CD4-positive, CD25-positive, alpha-beta regulatory T cell (primary cell): ENCODE measurements around the gene RBP3. TPM values are rescaled to one million over a fixed set of nuclear protein-coding genes. Genes with fewer than 3 reads are reported as not detected.

ENCODE experiments used
- ATAC-seq, 2 donors: fragments of 150-1000 bp; cut with Tn5 transposase; one replicate each; pipeline ENCODE4 v1.10.0; 2021; ENCODE audit warnings: low read depth in 2 of 2, moderate number of reproducible peaks in 2 of 2, moderate library complexity in 1 of 2
- DNase-seq, 3 donors: peaks; one replicate each; pipeline versions ENCODE4 v3.0.0 to v3.0.0-alpha.2; 2012 to 2022; ENCODE audit warnings: mixed read lengths in 1 of 3
- H3K27ac ChIP-seq: one replicate; pipeline ENCODE4 v1.7.0; 2013; ENCODE audit warnings: mild to moderate bottlenecking, low read length; ENCODE audit not compliant: insufficient read depth, poor library complexity, severe bottlenecking
- H3K27me3 ChIP-seq: one replicate; pipeline ENCODE4 v1.7.0; 2013; ENCODE audit warnings: low read length; ENCODE audit not compliant: control insufficient read depth, insufficient read depth
- H3K36me3 ChIP-seq: one replicate; pipeline ENCODE4 v1.7.0; 2013; ENCODE audit warnings: mild to moderate bottlenecking, low read length, moderate library complexity; ENCODE audit not compliant: control insufficient read depth, insufficient read depth
- H3K4me1 ChIP-seq: 2 replicates; pipeline ENCODE4 v1.7.0; 2013; ENCODE audit warnings: mild to moderate bottlenecking, low read length; ENCODE audit not compliant: insufficient read depth, control insufficient read depth, poor library complexity, severe bottlenecking
- H3K4me3 ChIP-seq: one replicate; pipeline ENCODE4 v1.7.0; 2013; ENCODE audit warnings: low read depth, mild to moderate bottlenecking, low read length, moderate library complexity
- H3K9me3 ChIP-seq, 2 experiments: 1 replicate in 1 of 2; 2 replicates in 1 of 2; pipeline ENCODE4 v1.7.0; 2013; ENCODE audit warnings: low read length in 2 of 2, mild to moderate bottlenecking in 1 of 2, moderate library complexity in 1 of 2; ENCODE audit not compliant: control insufficient read depth in 2 of 2
- H3K27ac Mint-ChIP-seq, 3 donors: one replicate each; pipeline ENCODE4 v1.8.0; 2020 to 2022; ENCODE audit warnings: mild to moderate bottlenecking in 3 of 3, mixed read lengths in 3 of 3, moderate library complexity in 2 of 3
- H3K27me3 Mint-ChIP-seq: one replicate; pipeline ENCODE4 v1.8.0; 2022; ENCODE audit warnings: mild to moderate bottlenecking, mixed read lengths
- H3K36me3 Mint-ChIP-seq: one replicate; pipeline ENCODE4 v1.8.0; 2020; ENCODE audit warnings: mixed read lengths
- H3K4me1 Mint-ChIP-seq, 4 donors: one replicate each; pipeline ENCODE4 v1.8.0; 2020 to 2022; ENCODE audit warnings: mixed read lengths in 4 of 4, mild to moderate bottlenecking in 1 of 4
- H3K4me3 Mint-ChIP-seq, 4 donors: one replicate each; pipeline ENCODE4 v1.8.0; 2020 to 2022; ENCODE audit warnings: mild to moderate bottlenecking in 4 of 4, mixed read lengths in 4 of 4, moderate library complexity in 3 of 4
- H3K9me3 Mint-ChIP-seq, 7 donors: one replicate each; pipeline ENCODE4 v1.8.0; 2020 to 2022; ENCODE audit warnings: mixed read lengths in 7 of 7, mild to moderate bottlenecking in 3 of 7, moderate library complexity in 2 of 7
- polyA plus RNA-seq, 4 donors: library from polyadenylated mRNA; unstranded; fragments of 300-500 nt; fragmentation: Illumina TruSeq; gene quantifications; one replicate each; pipeline ENCODE4 v1.2.3, GENCODE V29; 2021
- total RNA-seq: library from RNA; stranded (reverse); gene quantifications from one replicate; pipeline ENCODE4 v1.2.3, GENCODE V29; 2022

The RBP3 gene
- total and polyA plus RNA-seq, 5 donors from 2014 or later = not detected

DNA sequence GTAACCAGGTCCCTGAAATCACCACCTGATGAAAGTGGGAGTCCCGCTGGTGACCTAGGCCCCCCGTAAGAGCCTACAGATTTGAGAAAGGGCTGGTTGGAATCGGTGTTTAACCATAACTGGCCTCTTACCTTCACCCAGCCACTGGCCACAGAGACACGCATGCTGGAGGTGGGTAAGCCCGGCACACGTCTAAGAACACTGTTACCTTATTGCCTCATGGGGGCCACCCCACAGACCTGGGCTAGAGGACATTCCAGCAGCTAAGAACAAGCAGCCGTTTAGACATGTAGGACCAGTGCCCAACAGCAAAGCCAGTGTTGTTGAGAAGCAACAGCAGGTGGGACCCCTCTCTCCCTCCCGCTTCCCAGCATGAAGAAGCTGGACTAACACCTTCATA is 28.4 kb upstream of the RBP3 start:
- no peak overlapping the region for H3K4me3 ChIP-seq
- no peaks in the 10 kb centered on the region for H3K27me3 ChIP-seq
- peaks cover 9% of the 10 kb centered on the region for H3K27me3 Mint-ChIP-seq
- DNase-seq (no peak), ATAC-seq (no peak)
- H3K27ac ChIP-seq = no peak overlapping the region
- no peaks in the 10 kb centered on the region for H3K36me3 ChIP-seq
- no peaks in the 10 kb centered on the region for H3K9me3 ChIP-seq
- H3K4me1 Mint-ChIP-seq = no peaks in the 10 kb centered on the region
- no peaks in the 10 kb centered on the region for H3K36me3 Mint-ChIP-seq
- H3K4me3 Mint-ChIP-seq = no peak overlapping the region
- H3K4me1 ChIP-seq = no peaks in the 10 kb centered on the region
- H3K27ac Mint-ChIP-seq = no peak overlapping the region
- no peaks in the 10 kb centered on the region for H3K9me3 Mint-ChIP-seq

- Mint-ChIP-seq H3K27ac (no peak overlapping the region), H3K36me3 (no peaks in the 10 kb centered on the region), H3K4me3 (no peak overlapping the region), H3K9me3 (no peaks in the 10 kb centered on the region), H3K27me3 (peaks cover 7% of the 10 kb centered on the region), H3K4me1 (no peaks in the 10 kb centered on the region)
- no peak overlapping the region for H3K4me3 ChIP-seq
- H3K27ac ChIP-seq = no peak overlapping the region
- DNase-seq (no peak), ATAC-seq (no peak)
- no peaks in the 10 kb centered on the region for H3K27me3 ChIP-seq
- no peaks in the 10 kb centered on the region for H3K4me1 ChIP-seq
- H3K9me3 ChIP-seq = no peaks in the 10 kb centered on the region
- no peaks in the 10 kb centered on the region for H3K36me3 ChIP-seq
These were observed 27.4 kb upstream of the RBP3 start for GRCh38 chr10:47320812-47321211.

GRCh38 chr10:47321521-47322195 is 26.5 kb upstream of the RBP3 start:
- Histone ChIP-seq H3K9me3 (no peaks in the 10 kb centered on the region), H3K4me3 (no peak overlapping the region), H3K36me3 (no peaks in the 10 kb centered on the region), H3K27me3 (no peaks in the 10 kb centered on the region), H3K4me1 (no peaks in the 10 kb centered on the region), H3K27ac (no peak overlapping the region)
- no peaks in the 10 kb centered on the region for H3K36me3 Mint-ChIP-seq
- no peak overlapping the region for H3K4me3 Mint-ChIP-seq
- no peaks in the 10 kb centered on the region for H3K4me1 Mint-ChIP-seq
- H3K27me3 Mint-ChIP-seq = peaks cover 4% of the 10 kb centered on the region
- no peak for DNase-seq
- no peaks in the 10 kb centered on the region for H3K9me3 Mint-ChIP-seq
- H3K27ac Mint-ChIP-seq = no peak overlapping the region
- ATAC-seq = no peak

DNA sequence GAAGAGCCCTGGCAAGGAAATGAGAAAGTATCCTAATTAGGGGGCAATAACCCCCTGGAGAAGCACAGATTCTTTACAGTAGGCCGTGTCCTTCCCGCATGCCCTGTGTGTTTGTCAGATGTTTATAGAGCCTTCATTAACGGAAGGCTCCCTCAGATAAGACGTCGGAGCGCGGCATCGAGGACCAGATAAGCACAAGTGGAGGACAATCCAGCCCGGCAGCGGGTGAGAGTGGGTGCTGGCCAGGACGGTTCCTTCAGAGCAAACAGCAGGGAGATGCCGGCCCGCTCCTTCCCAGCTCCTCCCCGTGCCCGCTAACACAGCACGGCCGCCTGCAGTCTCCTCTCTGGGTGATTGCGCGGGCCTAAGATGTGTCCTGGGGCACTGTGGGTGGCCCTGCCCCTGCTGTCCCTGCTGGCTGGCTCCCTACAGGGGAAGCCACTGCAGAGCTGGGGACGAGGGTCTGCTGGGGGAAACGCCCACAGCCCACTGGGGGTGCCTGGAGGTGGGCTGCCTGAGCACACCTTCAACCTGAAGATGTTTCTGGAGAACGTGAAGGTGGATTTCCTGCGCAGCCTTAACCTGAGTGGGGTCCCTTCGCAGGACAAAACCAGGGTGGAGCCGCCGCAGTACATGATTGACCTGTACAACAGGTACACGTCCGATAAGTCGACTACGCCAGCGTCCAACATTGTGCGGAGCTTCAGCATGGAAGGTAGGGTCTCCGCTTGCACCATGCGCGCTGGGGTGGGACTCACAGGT is 25.7 kb upstream of the RBP3 start, which contains the start of gene GDF2:
Gene GDF2, plus strand, starts transcription at position 155 of the 762 bp plus-strand sequence. Its CDS starts 215 bp downstream, at position 370.
- Histone ChIP-seq H3K4me1 (no peaks in the 10 kb centered on the region), H3K4me3 (no peak within 1 kb of the TSS), H3K36me3 (no peaks in the 10 kb centered on the region), H3K9me3 (no peaks in the 10 kb centered on the region), H3K27ac (no peak within 1 kb of the TSS), H3K27me3 (no peaks in the 10 kb centered on the region)
- ATAC-seq = no peak
- H3K27me3 Mint-ChIP-seq = peaks cover 4% of the 10 kb centered on the region
- no peaks in the 10 kb centered on the region for H3K36me3 Mint-ChIP-seq
- DNase-seq = no peak
- no peak within 1 kb of the TSS for H3K4me3 Mint-ChIP-seq
- no peaks in the 10 kb centered on the region for H3K4me1 Mint-ChIP-seq
- H3K9me3 Mint-ChIP-seq = no peaks in the 10 kb centered on the region
- H3K27ac Mint-ChIP-seq = no peak within 1 kb of the TSS

DNA sequence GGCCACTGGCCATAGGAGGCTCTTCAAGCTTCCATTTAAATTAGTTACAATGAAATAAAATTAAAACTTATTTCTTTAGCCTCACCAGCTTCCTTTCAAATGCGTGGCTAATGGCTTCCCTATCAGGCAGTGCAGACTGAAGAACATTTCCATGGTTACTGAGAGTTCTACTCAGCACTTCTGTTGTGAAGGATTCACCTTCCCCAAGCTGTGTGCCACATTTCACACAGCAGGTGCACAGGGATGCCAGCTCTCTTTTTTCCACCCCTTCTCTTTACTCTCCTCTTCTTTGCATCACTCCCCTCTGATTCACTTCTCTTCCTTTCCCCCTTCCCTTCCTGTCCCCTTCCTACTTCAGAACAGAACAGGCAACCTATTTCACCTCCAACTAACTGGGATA is 25.1 kb upstream of the RBP3 start:
- Histone ChIP-seq H3K4me1 (no peaks in the 10 kb centered on the region), H3K9me3 (no peaks in the 10 kb centered on the region), H3K4me3 (no peak overlapping the region), H3K27ac (no peak overlapping the region), H3K27me3 (no peaks in the 10 kb centered on the region), H3K36me3 (no peaks in the 10 kb centered on the region)
- Mint-ChIP-seq H3K4me1 (no peaks in the 10 kb centered on the region), H3K9me3 (no peaks in the 10 kb centered on the region), H3K27ac (no peak overlapping the region), H3K36me3 (no peaks in the 10 kb centered on the region), H3K27me3 (peaks cover 4% of the 10 kb centered on the region), H3K4me3 (no peak overlapping the region)
- DNase-seq (no peak), ATAC-seq (no peak)

DNA sequence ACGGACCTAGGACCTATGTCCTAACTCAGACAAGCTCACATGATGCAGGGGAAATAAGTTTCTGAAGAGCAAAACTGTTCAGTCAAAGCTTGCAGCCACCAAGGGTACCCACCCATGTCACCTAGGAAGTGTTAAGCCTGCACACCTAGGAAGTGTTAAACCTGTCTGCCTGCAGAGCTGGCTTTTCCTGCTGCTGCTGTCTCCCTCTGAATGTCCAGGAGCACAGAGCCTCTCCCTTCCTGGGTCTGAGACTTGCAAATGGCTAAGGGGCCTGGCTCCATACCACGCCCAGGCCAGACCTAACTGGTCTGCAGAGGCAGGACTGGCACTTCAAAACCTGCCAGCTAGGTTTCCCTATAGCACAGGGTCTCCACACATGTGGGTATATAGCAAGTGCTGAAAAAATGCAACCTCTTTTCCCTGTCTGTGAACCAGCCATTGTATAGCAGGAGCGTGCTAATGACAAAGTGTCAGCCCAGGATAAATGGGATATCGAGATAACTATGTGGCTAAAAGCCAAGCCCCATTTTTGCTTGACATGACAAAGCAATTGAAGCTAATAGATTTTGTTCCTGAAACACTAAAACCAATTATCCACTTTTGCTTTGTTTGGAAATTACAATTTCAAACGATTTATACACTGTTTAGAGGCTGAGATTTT is 24.4 kb upstream of the RBP3 start:
- Histone ChIP-seq H3K4me1 (no peaks in the 10 kb centered on the region), H3K27me3 (no peaks in the 10 kb centered on the region), H3K36me3 (no peaks in the 10 kb centered on the region), H3K9me3 (no peaks in the 10 kb centered on the region), H3K4me3 (no peak overlapping the region), H3K27ac (no peak overlapping the region)
- H3K27me3 Mint-ChIP-seq = peaks cover 4% of the 10 kb centered on the region
- no peaks in the 10 kb centered on the region for H3K4me1 Mint-ChIP-seq
- ATAC-seq = no peak
- H3K4me3 Mint-ChIP-seq = no peak overlapping the region
- no peak overlapping the region for H3K27ac Mint-ChIP-seq
- no peak for DNase-seq
- no peaks in the 10 kb centered on the region for H3K9me3 Mint-ChIP-seq
- H3K36me3 Mint-ChIP-seq = no peaks in the 10 kb centered on the region

DNA sequence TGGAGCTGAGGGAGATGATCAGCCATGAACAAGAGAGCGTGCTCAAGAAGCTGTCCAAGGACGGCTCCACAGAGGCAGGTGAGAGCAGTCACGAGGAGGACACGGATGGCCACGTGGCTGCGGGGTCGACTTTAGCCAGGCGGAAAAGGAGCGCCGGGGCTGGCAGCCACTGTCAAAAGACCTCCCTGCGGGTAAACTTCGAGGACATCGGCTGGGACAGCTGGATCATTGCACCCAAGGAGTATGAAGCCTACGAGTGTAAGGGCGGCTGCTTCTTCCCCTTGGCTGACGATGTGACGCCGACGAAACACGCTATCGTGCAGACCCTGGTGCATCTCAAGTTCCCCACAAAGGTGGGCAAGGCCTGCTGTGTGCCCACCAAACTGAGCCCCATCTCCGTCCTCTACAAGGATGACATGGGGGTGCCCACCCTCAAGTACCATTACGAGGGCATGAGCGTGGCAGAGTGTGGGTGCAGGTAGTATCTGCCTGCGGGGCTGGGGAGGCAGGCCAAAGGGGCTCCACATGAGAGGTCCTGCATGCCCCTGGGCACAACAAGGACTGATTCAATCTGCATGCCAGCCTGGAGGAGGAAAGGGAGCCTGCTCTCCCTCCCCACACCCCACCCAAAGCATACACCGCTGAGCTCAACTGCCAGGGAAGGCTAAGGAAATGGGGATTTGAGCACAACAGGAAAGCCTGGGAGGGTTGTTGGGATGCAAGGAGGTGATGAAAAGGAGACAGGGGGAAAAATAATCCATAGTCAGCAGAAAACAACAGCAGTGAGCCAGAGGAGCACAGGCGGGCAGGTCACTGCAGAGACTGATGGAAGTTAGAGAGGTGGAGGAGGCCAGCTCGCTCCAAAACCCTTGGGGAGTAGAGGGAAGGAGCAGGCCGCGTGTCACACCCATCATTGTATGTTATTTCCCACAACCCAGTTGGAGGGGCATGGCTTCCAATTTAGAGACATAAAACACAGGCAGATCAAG is 22.6 kb upstream of the RBP3 start:
- H3K9me3 ChIP-seq = no peaks in the 10 kb centered on the region
- Mint-ChIP-seq H3K36me3 (no peaks in the 10 kb centered on the region), H3K27ac (no peak overlapping the region), H3K4me1 (no peaks in the 10 kb centered on the region), H3K27me3 (peaks cover 4% of the 10 kb centered on the region), H3K9me3 (peaks cover 0 to 2% (median 0%) of the 10 kb centered on the region in 7 donors), H3K4me3 (peak overlapping the region in 1 of 4 donors; percentile 33)
- ATAC-seq = no peak
- H3K4me3 ChIP-seq = no peak overlapping the region
- H3K27me3 ChIP-seq = no peaks in the 10 kb centered on the region
- H3K27ac ChIP-seq = no peak overlapping the region
- no peaks in the 10 kb centered on the region for H3K36me3 ChIP-seq
- no peak for DNase-seq
- H3K4me1 ChIP-seq = no peaks in the 10 kb centered on the region
